Transverse colon (tissue), 3 donors: ENCODE results near the gene AJAP1.

Source experiments
- CTCF ChIP-seq, 5 experiments: fragments of 200-600 bp in 3 of 5; fragments of 450-650 bp in 2 of 5; sonication (generic) in 3 of 5; IDR thresholded peaks; 1 replicate in 2 of 5; 2 replicates in 3 of 5; pipeline ENCODE4 v1.5.1; 2016 to 2017; ENCODE audit warnings: antibody characterized with exemption in 5 of 5, inconsistent platforms in 3 of 5, mild to moderate bottlenecking in 2 of 5, moderate library complexity in 1 of 5
- POLR2A ChIP-seq: fragments of 450-650 bp; IDR thresholded peaks from one replicate; pipeline ENCODE4 v1.6.1; 2016; ENCODE audit warnings: antibody characterized with exemption, mild to moderate bottlenecking, moderate library complexity

DNA sequence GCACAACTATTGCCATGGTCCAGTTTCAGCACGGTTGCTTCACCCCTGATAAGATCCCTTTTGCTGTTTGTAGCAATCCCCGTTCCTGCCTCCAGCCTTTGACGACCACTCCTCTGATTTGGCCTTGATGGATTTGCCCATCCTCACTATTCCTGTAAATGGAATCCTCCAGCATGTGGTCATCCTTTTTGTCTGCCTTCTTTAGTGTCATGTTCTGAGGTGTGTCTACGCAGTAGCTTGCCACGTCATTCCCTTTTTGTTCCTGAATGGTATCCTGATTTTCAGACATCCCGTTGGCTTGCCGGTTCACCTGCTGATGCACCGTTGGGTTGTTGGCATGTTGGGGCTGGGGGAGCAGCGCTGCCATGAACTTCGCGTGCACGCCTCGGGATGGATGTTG, 7.8 kb downstream of the AJAP1 start:
- TF ChIP-seq CTCF (IDR thresholded peaks at IDR 0.05) (no peak), POLR2A (no peak)
